ENCODE measurements around the gene KRTAP20-3. TPM values are rescaled to one million over a fixed set of nuclear protein-coding genes. Genes with fewer than 3 reads are reported as not detected.

The KRTAP20-3 gene
- not detected for polyA plus RNA-seq (ENCODE audit: insufficient read length in 4 of 4)

DNA sequence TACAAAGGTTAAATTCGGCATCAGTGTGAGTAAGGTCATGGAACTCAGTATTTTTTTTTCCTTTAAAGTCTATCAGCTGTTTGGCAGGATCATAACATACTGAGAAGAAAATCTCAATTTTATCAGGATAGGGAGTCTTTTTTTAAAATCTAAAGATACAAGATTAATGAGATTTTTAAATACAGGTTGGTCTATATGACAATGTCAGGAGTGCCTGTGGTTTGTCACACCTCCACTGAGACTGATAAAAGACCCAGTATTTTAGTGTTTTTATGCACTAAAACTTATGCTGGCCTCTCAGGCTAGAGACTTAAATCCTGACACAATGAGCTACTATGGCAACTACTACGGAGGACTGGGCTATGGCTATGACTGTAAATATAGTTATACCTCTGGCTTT, at the start of gene KRTAP20-3:
Gene KRTAP20-3, plus strand, starts transcription at position 301 of the 400 bp plus-strand sequence.
- DNase-seq (ENCODE audit: low read depth in 4 of 4, low spot score in 3 of 4) = no peak

DNA sequence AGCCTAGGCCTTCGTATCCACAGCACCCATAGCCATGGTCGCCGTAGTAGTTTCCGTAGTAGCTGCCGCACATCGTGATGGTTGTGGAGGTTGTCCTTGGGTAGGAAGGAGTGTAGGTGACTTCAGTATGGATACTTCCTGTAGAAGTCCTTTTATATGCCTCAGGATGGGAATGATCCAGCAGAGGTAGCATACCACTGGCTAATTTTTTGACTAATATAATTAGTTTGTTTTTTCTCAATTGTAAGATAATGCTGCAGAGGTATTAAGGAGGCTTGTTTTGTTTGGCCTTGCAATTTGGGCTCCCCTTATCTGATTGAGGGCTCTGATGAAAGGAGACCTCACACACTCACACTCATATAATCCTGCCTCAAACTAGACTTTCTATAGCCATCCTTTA, 43.9 kb upstream of the KRTAP20-3 start, which contains the start of gene KRTAP6-2:
Gene KRTAP6-2, minus strand, starts transcription at position 101 of the 400 bp plus-strand sequence. Its CDS starts 28 bp downstream, at position 73.
- DNase-seq (ENCODE audit: low read depth in 4 of 4, low spot score in 3 of 4) = no peak

DNA sequence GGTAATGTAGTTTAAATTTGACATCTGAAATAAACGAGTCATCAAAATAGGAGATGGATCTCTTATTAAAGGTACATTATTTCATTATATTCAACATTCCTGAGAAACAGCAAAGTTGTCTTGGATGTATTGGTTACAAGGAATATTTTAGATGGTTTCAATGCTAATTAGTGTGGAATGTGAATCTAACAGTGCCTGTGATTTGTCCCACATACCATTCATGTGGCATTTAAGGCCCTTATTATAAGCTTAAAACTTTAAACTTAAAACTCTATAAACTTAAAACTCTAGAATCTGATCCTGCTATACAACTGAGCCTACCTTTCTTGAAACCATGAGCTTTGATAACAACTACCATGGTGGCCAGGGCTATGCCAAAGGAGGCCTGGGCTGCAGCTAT, 41.9 kb upstream of the KRTAP20-3 start, which contains the start of gene KRTAP22-1:
Gene KRTAP22-1, plus strand, starts transcription at position 301 of the 400 bp plus-strand sequence.
- DNase-seq (ENCODE audit: low read depth in 4 of 4, low spot score in 3 of 4) = no peak

DNA sequence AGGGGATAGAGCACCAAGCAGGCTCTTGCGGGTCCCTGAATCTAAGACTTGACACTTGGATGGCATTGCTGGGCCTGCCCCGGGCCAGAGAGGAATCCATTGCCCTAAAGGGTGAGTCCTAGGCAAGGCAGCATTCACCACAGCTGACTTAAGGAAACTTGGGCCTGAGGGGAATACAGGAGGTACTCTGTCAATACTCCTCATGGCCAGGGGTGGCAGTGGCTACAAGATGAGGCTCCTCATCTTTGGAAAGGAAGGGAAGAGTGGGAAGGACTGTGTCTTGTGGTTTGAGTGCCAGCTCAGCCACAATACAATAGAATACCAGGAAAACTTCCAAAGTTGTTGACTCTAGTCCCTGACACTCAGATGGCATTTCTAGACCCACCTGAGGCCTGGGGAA, 36.7 kb upstream of the KRTAP20-3 start:
- DNase-seq (ENCODE audit: low read depth in 4 of 4, low spot score in 3 of 4) = no peak

DNA sequence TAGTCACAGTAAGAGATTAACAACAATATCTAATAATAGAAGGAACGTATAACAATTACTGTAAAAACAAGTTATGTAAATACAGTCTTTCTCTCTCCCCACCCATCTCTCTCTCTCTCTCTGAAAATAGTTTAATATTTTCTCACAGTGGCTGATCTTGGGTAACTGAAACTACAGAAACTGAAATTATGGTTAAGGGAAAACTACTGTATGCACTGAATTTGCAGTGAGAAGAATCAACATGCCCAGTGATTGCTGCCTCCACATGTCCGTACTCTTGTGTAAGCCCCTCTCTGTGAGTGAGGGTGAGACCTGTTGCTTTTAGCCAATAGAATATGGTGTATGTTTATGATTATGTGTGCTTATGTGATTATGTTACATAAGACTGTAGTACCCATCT, 30.5 kb upstream of the KRTAP20-3 start:
- no peak for DNase-seq (ENCODE audit: low read depth in 4 of 4, low spot score in 3 of 4)

DNA sequence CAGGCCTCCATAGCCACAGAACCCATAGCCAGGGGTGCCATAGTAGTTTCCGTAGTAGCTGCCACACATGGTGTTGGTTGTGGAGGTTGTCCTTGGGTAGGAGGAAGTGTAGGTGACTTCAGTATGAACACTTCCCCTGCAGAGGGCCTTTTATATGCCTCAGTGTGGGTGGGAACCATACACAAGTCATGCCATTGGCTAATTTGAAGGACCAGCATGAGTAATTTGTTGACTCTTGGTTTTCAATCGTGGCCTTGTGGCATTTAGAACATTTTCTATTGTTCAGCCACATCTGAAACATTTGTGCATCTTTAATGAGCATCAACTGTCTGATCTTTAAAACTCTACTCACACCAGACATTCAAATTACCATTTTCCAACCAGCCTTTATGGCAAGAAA, 28.8 kb upstream of the KRTAP20-3 start, which contains the start of gene KRTAP6-1:
Gene KRTAP6-1, minus strand, starts transcription at position 95 of the 400 bp plus-strand sequence. Its CDS starts 26 bp downstream, at position 69.
- no peak for DNase-seq (ENCODE audit: low read depth in 4 of 4, low spot score in 3 of 4)

DNA sequence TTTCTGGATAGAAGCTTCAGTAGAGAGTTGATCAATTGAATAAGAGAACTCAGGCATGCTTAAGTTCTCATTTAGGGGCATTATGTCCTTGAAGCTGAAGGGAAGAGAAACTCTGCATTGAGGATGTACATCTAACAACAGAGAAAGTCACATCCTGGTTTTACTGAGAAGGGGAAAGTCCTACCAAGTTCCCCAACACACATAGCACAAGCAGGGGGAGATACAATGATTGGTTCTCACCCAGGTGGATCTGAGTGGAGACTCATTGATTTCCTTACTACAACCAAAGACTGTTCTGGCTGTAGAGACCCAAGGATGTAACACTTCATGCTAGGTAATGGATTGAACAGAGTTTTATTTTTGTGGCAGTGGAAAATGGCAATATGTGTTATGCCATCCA, 27.5 kb upstream of the KRTAP20-3 start:
- DNase-seq (ENCODE audit: low read depth in 4 of 4, low spot score in 3 of 4) = no peak

DNA sequence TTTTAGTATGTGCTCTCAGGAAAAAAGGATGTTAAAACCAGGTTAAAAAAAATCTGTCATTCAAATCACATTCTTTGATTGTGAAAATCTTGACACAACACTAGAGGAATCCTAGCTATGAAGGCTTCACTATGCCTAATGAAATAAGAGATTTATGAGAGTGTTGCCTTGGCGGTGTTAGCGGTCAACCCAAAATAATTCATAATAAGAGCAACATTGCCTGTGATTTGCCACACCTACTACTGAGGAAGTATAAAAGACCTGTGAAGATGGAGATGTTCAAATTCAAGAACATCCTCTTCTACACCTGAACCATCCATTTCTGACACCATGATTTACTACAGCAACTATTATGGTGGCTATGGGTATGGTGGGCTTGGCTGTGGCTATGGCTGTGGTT, 26.5 kb upstream of the KRTAP20-3 start, which contains the start of gene KRTAP20-1:
Gene KRTAP20-1, plus strand, starts transcription at position 301 of the 400 bp plus-strand sequence. Its CDS starts 30 bp downstream, at position 331.
- no peak for DNase-seq (ENCODE audit: low read depth in 4 of 4, low spot score in 3 of 4)

DNA sequence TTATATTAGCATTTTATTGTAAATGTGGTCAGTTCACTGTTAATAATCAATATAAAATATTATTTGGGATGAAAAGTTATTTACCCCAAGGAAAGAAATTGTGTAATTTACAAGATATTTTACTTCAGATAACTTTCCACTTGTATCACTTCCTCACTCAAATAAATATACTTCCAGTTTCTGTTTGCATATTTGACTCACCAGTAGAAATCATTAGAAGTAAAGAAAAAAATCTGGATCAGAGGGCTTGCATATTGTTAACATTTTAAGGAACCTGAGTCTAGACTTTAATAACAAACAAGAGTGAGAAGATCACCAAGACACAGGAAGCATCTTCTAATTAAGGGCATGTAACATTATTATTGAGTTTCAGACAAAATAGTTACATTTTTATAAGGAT, 22.6 kb upstream of the KRTAP20-3 start:
- no peak for DNase-seq (ENCODE audit: low read depth in 4 of 4, low spot score in 3 of 4)

DNA sequence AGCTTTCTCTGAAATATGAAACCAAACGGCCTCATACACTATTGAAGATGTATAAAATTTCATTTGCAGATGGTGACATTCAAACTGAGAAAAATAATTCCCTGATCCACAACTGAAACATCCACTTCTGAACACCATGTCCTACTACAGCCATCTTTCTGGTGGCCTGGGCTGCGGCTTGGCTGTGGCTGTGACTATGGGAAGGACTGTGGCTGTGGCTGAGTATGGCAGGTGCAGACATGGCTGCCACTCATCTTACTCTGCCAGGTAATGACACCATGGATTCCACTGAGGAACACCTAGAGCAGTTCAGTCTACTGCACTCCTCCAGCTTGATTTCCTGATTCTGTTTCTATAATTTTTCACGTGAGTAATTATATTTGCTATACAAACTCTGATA, 22.1 kb upstream of the KRTAP20-3 start, which contains the start of gene KRTAP20-4:
Gene KRTAP20-4, plus strand, starts transcription at position 106 of the 400 bp plus-strand sequence.
- no peak for DNase-seq (ENCODE audit: low read depth in 4 of 4, low spot score in 3 of 4)

DNA sequence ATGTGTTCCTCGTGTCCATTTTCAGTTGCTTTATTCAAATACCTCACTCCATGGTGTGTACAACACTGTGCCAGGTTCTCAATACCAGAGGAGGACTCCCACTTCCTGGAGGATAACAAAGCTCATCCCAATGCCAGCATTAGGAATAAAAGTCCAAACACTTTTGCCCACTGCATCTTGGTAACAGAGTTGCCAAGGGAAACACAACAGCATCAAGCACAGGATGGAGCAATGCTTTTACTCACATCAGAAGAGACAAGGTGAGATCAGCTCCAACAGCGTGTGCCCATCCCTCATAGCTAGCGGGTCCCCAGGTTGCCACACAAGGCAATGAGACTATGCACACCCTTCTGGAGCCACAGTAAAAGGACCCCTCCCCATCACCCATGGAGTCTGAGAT, 19.3 kb upstream of the KRTAP20-3 start:
- DNase-seq (ENCODE audit: low read depth in 4 of 4, low spot score in 3 of 4) = no peak

DNA sequence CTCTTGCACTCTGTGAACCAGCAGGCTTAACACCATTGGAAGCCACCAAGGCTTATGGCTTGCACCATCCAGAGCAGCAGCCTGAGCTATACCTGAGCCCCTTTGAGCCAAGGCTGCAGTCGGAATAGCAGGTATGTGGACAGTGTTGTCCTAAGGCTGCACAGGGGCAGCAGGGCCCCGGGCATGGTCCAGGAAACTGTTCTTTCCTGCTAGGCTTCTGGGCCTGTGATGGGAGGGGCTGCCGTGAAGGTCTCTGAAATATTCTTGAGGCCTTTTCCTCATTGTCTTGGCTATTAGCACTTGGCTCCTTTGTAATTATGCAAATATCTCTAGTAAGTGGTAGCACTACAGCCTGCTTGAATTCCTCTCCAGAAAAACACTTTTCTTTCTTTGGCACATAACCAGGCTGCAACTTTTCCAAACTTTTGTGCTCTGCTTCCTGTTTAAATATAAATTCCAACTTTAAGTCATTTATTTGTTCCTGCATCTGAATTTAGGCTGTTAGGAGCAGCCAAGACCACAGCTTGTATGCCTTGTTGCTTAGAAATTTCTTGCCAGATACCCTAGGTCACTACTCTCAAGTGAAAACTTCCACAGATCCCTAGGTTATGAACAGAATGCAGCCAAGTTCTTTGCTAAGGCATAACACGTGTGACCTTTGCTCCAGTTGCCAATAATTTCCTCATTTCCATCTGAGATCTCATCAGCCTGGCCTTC, 17.1 kb upstream of the KRTAP20-3 start:
- DNase-seq (ENCODE audit: low read depth in 4 of 4, low spot score in 3 of 4) = no peak

DNA sequence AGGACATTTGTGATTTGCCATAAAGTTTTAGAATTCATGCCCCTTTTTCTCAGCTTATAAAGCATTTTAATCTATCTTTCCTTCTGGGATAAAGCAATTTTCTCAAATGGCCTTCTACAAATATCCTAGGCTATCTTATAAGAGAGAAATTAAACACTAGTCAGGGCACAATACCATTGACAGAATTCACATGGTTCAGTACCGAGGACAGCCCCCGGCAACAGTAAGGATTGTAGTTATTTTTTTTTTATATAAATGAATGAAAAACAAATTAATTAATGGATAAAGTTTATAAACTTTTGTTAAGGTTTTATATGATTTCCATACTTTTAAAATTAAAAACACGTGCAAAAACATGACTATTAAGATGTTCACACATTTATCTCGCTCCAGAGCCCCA, 14.6 kb upstream of the KRTAP20-3 start:
- no peak for DNase-seq (ENCODE audit: low read depth in 4 of 4, low spot score in 3 of 4)

DNA sequence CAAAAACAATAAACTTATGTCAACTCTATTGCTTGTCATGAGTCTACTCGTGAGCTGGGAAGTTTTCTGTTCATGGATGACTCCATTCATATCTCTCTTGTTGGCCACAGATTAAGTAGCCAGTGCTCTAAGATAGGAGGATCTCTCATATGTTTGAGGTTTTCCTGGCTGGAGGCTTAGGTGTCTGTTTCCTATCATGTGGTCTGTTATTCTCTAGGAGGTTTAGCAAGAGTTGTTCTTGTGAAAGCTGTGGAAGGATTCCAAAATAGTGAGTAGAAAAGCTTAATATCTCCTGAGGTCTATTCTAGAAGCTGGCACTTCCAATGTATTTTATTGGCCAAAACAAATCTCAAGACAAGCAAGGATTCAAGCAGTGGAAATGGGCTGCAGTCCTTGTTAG, 13.5 kb upstream of the KRTAP20-3 start:
- DNase-seq (ENCODE audit: low read depth in 4 of 4, low spot score in 3 of 4) = no peak

DNA sequence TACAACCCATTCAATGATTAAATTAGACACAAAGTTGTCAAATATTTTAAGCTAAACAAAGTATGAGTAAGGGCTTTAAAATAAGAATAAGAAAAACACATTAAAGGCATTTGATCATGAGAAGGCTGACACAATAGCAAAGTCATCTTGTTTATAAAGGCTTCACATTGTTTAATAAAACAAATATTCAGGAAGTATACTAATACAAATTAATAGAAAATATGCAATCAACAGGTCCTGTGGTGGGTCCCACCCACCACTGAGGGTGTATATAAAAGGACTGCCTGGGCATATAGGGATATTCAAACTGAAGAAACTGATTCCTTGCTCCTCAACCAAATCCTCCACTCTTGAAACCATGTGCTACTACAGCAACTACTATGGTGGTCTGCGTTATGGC, 7.8 kb upstream of the KRTAP20-3 start, which contains the start of gene KRTAP20-2:
Gene KRTAP20-2, plus strand, starts transcription at position 301 of the 400 bp plus-strand sequence. Its CDS starts 58 bp downstream, at position 359.
- no peak for DNase-seq (ENCODE audit: low read depth in 4 of 4, low spot score in 3 of 4)

DNA sequence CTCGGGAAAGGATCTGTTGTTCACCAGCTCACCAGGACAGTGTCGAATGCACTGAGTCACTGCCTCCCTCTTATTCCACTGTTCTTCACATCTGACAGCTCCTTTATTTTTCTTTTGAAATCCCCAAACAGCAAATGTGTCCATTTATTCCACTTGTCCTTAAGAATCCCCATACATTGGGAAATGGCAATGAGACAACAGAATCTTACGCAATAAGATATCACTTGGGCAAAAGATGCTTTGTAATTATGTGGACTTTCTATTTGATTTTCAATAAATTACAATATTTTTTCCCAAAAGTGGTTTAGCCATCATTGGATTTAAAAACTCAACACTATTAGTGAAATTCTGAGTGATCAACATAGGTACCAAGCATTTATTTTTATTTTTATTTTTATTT, 4.0 kb upstream of the KRTAP20-3 start:
- no peak for DNase-seq (ENCODE audit: low read depth in 4 of 4, low spot score in 3 of 4)

DNA sequence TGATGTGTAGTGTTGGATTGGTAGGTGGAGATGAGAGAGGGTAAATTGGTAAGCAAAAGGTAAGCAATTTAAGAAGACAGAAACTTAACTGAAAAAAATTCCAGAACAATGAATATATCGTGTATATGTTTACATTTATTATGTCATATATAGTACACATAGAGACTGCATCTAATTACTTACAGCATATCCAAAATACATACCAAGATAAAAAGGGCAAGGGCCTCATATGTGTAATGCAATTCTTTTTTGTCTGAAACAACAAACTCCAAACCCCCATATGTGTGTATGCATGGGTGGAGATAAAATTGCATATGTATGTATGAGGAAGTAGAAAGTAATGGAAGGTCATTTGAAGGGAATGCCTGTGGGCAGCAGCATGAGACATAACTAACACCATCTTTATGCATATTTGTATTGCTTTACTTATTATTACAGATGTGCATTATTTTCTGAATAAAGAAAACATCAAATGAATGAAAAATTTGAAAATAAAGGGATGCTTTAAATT, 4.3 kb downstream of the KRTAP20-3 start:
- no peak for DNase-seq (ENCODE audit: low read depth in 4 of 4, low spot score in 3 of 4)

DNA sequence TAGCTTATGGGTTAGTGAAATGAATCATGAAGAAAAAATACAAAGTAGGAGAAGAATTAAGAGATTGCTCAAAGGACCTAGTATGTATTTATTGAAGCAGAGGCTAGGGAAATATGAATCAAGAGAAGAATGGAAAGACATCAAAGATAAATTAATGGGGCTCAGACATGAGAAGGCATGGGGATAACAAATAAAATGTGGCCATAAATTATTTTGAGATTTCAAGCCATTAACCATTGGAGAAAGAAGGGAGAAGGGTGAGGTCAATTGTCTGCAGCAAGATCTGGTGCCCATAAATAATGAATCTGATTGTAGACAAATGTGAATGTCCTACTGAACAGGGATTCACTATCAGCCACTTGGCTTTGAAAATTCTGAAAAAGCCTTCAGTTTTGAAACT, 10.2 kb downstream of the KRTAP20-3 start:
- no peak for DNase-seq (ENCODE audit: low read depth in 4 of 4, low spot score in 3 of 4)

DNA sequence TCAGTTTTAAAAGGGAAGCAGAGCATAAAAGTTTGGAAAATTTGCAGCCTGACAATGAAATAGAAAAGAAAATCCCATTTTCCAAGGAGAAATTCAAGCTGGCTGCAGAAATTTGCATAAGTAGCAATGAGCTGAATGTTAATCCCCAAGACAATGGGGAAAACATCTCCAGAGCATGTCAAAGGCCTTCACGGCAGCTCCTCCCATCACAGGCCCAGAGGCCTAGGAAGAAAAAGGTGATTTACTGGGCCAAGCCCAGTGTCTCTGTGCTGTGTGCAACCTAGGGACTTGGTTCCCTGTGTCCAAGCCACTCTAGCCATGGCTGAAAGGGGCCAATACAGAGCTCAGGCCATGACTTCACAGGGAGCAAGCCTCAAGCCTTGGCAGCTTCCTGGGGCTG, 26.1 kb downstream of the KRTAP20-3 start:
- DNase-seq (ENCODE audit: low read depth in 4 of 4, low spot score in 3 of 4) = no peak

DNA sequence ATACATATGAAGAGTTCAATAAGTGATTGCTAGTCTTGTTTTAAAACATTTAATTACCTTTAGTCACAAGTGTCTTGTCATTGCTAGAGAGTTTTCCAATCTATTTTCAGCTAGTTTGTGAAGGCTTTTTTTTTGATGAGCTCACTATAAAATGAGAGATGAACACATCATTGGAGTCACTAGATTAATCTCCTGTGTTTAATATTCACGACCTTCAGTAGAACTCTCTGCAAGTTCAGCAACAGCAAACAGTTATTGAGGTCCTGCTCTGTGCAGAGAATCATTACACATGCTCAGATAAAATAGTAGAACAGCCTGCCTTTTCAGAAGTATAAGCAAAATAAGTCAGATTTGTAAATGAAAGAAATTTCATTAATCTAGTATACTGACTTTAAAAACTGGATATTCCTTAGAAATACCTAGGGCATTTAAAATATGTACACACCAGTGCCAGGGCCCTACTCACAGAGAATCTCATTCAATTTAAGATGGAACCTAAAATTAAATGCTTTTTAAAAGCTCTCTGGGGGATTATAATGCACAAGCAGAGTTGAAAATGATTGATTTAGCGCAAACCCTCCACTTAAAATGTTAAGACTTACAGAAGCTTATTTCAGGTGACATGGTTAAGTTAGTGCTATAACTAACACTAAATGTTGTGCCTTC, 30.5 kb downstream of the KRTAP20-3 start:
- no peak for DNase-seq (ENCODE audit: low read depth in 4 of 4, low spot score in 3 of 4)

DNA sequence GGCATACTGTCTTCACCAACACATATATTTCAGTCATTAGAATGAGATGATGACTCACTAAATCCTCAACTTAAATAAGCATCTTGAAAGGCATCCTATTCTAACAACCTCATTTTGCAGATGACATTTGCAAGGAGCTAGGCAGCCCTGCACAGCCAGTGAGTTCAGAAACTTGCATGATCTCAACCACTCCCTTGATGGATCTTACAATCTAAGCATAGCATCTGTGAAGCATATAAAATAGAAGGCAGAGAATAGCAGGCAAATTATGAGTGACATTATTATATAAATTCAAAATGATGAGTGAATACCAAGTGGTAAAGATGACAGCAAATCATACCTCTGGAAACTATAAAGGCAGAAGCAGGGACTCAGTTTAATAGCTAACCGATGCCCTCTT, 31.6 kb downstream of the KRTAP20-3 start:
- no peak for DNase-seq (ENCODE audit: low read depth in 4 of 4, low spot score in 3 of 4)
